ENCODE data around the gene ZNF414. TPM values are rescaled to one million over a fixed set of nuclear protein-coding genes. Genes with fewer than 3 reads are reported as not detected.

Gene ZNF414
- total RNA-seq, 1 experiment from 2014 or later: 8.5 TPM

GRCh38 chr19:8491574-8491973 is 22.4 kb downstream of the ZNF414 start:
- no peak for DNase-seq (ENCODE audit: low read depth)

DNA sequence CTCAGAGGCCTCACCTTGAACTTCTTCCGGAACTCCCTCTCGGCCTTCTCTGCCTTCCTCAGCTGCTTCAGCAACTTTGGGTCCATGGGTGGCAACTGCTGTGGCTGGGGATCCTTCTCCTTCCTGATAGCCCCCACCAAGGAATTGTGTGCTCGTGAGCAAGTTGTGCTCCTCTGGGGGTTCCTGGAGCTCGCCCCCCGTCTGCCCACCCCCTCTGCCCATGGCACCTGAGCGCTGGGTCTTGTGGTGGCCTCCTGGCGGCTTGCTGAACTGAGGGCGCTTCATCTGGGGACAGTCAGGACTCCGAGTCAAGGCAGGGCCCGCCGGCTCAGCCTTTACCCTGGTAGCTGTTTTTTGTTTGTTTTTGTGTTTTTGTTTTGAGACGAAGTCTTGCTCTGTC is 23.1 kb downstream of the ZNF414 start:
- DNase-seq (ENCODE audit: low read depth): no peak

GRCh38 chr19:8490395-8490760 is 23.6 kb downstream of the ZNF414 start:
- no peak for DNase-seq (ENCODE audit: low read depth)

GRCh38 chr19:8489561-8490394 is 24.2 kb downstream of the ZNF414 start:
- no peak for DNase-seq (ENCODE audit: low read depth)

DNA sequence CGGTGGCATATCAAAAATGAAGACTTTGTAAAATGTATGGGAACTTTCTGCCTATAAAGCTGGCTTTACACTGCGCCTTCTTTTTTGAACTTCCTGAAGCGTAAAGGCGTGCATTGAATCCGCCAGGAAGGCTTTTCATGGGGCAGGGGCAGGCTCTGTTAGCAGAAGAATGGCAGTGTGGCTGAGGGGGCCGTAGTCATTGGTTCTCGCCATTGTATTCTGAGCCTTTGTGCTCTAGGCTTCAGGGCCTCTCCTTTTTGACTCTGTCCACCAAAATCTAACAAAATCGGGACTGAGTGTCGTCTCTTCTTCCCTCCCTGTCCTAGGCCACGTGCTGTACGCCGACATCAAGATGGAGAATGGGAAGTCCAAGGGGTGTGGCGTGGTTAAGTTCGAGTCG is 25.6 kb downstream of the ZNF414 start:
- no peak for DNase-seq (ENCODE audit: low read depth)

- no peak for DNase-seq (ENCODE audit: low read depth)
These were observed 26.7 kb downstream of the ZNF414 start for GRCh38 chr19:8487137-8487851.

DNA sequence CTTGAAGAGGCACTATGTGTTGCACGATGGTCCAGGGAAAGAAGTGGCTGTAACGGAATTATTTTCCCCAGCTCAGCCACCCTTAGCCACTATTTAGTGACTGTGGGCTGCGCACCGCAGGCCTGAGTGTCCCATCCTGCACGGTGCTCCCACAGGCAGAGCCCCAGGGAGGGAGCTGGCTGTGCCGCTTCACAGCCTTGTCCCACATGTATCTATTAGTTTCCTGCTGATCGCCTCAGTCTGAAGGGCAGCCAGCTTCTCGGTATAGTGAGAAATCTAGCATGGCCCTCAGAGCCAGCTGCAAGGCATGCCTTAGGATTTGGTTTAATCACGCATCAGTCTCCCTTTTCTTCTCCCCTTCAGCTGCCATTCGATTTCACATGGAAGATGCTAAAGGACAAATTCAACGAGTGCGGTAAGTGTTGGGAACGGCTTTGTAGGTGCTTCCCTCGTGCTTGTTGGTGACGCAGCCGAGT is 27.3 kb downstream of the ZNF414 start:
- no peak for DNase-seq (ENCODE audit: low read depth)

GRCh38 chr19:8485561-8486371 is 28.2 kb downstream of the ZNF414 start:
- no peak for DNase-seq (ENCODE audit: low read depth)

DNA sequence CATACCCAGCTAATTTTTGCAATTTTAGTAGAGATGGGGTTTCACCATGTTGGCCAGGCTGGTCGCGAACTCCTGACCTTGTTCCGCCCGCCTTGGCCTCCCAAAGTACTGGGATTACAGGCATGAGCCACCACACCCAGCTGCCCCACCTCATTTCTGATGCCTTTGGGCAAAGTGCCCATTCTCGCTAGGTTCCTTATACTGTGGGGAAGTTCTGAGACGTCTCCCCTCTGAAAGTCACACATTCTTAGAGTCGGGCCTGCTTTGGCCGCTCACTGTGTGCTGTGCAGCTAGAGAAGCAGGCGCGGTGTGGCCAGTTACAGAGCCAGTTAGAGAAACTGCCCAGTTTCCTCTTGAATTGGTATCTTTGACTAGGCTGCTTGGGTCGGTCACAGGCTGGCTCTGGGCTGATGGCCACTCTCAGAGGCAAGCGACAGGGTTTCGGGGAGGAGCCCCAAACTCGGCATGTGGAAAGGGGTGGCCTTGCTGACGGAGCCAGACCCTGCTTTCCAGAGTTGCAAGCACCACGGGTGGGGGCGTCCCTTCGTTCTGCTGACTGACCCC is 29.6 kb downstream of the ZNF414 start:
- DNase-seq (ENCODE audit: low read depth): no peak

- DNase-seq (ENCODE audit: low read depth): no peak
These were observed 30.8 kb downstream of the ZNF414 start for GRCh38 chr19:8483165-8483564.

DNA sequence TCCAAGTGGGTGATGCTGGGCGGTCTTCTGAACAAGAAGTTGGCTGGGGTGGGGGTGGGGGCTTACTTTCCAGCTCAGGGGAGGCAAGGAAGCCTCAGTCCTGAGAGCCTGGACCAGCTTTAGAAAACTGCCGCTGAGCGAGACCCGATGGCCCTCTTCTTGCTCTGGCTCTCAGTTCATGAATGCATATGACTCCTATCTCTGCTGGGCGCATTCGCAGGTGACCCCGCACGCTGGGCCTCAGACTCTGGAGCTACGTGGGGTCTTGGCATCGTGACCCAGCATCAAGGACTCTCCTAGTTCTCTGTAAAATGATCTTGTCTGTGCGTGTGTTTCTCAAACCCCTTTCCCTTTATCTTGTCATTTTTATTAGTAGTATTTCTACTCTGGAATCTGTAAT is 31.3 kb downstream of the ZNF414 start:
- DNase-seq (ENCODE audit: low read depth): no peak

GRCh38 chr19:8481616-8482015 is 32.4 kb downstream of the ZNF414 start:
- no peak for DNase-seq (ENCODE audit: low read depth)

- no peak for DNase-seq (ENCODE audit: low read depth)
These were observed 32.8 kb downstream of the ZNF414 start for GRCh38 chr19:8481201-8481600.

GRCh38 chr19:8478598-8478997 is 35.4 kb downstream of the ZNF414 start:
- no peak for DNase-seq (ENCODE audit: low read depth)

GRCh38 chr19:8477889-8478288 is 36.1 kb downstream of the ZNF414 start:
- no peak for DNase-seq (ENCODE audit: low read depth)

DNA sequence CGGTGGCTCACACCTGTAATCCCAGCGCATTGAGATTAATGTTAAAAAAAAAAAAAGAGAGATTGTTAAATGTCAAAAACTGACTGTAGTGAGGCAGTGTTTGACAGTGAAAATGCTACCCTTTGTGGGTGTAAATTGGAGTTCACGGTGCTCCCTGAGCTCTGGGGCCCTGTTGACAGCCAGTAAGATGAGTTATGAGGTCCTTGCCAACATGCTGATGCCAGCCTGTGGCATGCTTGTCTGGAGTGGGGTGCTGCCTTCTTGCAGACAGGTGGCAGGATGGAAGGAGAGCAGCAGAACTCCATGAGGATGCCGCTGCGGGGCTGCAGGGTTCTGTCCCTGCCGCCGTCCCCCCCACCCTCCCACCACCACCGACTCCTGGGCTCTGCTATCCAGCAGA is 37.4 kb downstream of the ZNF414 start:
- no peak for DNase-seq (ENCODE audit: low read depth)

DNA sequence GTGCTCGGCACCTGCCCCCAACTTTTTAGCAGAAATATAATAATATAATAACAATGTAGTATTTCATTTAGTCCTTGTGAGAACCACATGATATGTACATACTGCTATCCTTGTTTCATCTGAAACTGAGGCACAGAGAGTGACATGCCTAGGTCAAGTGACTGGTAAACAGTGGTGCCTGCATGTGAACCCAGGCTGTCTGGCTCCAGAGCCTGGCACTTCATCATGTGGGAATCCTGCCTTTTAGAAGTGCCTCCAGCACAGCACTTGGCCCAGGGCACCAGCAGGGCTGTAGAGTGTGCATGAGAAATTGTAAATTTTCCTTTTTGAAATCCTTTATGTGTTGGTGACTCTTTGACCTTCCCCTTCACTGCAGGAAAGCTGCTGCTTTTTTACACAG is 39.0 kb downstream of the ZNF414 start:
- no peak for DNase-seq (ENCODE audit: low read depth)

GRCh38 chr19:8473648-8474476 is 40.1 kb downstream of the ZNF414 start:
- DNase-seq (ENCODE audit: low read depth): no peak

DNA sequence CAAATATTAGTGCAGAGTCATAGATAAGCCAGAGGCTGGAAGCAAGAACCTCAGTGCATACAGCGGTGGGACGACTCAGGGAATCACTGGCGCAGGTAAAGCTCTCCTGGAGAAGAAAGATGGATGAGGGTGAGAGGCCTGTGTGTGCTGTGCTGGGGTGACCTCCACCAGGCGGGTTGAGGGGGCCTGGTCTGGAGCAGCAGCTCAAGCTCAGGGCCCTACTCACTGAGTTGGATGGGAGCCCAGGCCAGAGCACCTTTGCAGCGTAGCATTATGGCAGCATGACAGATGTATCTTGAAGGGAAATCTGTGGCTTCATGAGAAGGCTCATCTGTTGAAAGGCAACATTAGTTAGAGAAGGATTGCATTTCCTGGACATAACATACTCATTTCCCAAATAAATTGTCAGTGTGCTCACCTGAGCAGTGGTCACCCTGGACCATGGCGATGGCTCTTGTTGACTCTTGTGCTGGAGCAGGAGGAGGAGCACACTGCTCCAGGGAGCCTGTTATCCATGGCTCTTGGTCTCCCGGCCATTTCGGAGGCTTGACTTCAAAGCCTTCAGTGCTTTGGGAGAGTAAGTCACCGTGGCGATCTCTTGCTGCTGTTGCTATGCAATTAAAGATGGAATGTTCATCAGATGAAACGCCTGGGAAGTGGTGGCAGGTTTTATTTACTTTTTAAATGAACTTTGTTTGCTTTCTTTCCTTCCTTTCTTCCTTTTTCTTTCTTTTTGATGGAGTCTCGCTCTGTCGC is 44.2 kb downstream of the ZNF414 start:
- DNase-seq (ENCODE audit: low read depth): no peak

Data from HT1080 (cell line).